MM.1S (cell line): ENCODE measurements around the gene UQCRHL.

Experiments used
- DNase-seq: peaks from one replicate; pipeline ENCODE4 v3.0.0-alpha.2; 2015
- H2AFZ ChIP-seq: fragments of 300-600 bp; sonication (generic); 2 replicates; pipeline ENCODE4 v1.6.0; 2016; ENCODE audit warnings: antibody characterized with exemption, low read length
- H3F3A ChIP-seq: fragments of 300-600 bp; sonication (generic); 2 replicates; pipeline ENCODE4 v1.6.1; 2016; ENCODE audit warnings: mild to moderate bottlenecking, antibody characterized with exemption, low read length, moderate library complexity, mixed read lengths; ENCODE audit not compliant: insufficient read depth
- H3K27ac ChIP-seq: fragments of 300-600 bp; sonication (generic); 2 replicates; pipeline ENCODE4 v1.5.1; 2016; ENCODE audit warnings: mild to moderate bottlenecking, low read length
- H3K27me3 ChIP-seq: fragments of 300-600 bp; sonication (generic); replicated peaks from 2 replicates; pipeline ENCODE4 v1.6.0; 2016; ENCODE audit warnings: low read length; ENCODE audit not compliant: insufficient read depth
- H3K36me3 ChIP-seq: fragments of 300-600 bp; sonication (generic); replicated peaks from 2 replicates; pipeline ENCODE4 v1.6.1; 2016; ENCODE audit warnings: mild to moderate bottlenecking, low read length, mixed read lengths; ENCODE audit not compliant: insufficient read depth
- H3K4me1 ChIP-seq: fragments of 300-600 bp; sonication (generic); 2 replicates; pipeline ENCODE4 v1.6.1; 2016; ENCODE audit warnings: low read length, mixed read lengths
- H3K4me2 ChIP-seq: fragments of 300-600 bp; sonication (generic); 2 replicates; pipeline ENCODE4 v1.6.0; 2016; ENCODE audit warnings: low read depth, low read length
- H3K4me3 ChIP-seq: fragments of 300-600 bp; sonication (generic); 2 replicates; pipeline ENCODE4 v1.5.1; 2016; ENCODE audit warnings: low read length, mixed read lengths
- H3K79me2 ChIP-seq: fragments of 300-600 bp; sonication (generic); 2 replicates; pipeline ENCODE4 v1.6.1; 2016; ENCODE audit warnings: mixed run types, low read length, mixed read lengths
- H3K9ac ChIP-seq: fragments of 300-600 bp; sonication (generic); 2 replicates; pipeline ENCODE4 v1.6.1; 2016; ENCODE audit warnings: low read length, mixed read lengths
- H3K9me2 ChIP-seq: fragments of 300-600 bp; sonication (generic); replicated peaks from 2 replicates; pipeline ENCODE4 v1.6.1; 2016; ENCODE audit warnings: mild to moderate bottlenecking, low read length, mixed read lengths; ENCODE audit not compliant: insufficient read depth
- H3K9me3 ChIP-seq: fragments of 300-600 bp; sonication (generic); replicated peaks from 2 replicates; pipeline ENCODE4 v1.6.1; 2016; ENCODE audit warnings: mild to moderate bottlenecking, low read length, mixed read lengths; ENCODE audit not compliant: insufficient read depth
- H4K20me1 ChIP-seq: fragments of 300-600 bp; sonication (generic); 2 replicates; pipeline ENCODE4 v1.6.1; 2016; ENCODE audit warnings: mild to moderate bottlenecking, low read length, moderate library complexity, mixed read lengths; ENCODE audit not compliant: insufficient read depth
- CTCF ChIP-seq: fragments of 300-600 bp; sonication (generic); IDR thresholded peaks from 2 replicates; pipeline ENCODE4 v1.5.1; 2016; ENCODE audit warnings: antibody characterized with exemption, low read length, mixed read lengths
- EZH2 ChIP-seq: fragments of 300-600 bp; sonication (generic); optimal IDR thresholded peaks from 2 replicates; pipeline ENCODE3; 2017; ENCODE audit warnings: low read depth, mild to moderate bottlenecking, antibody characterized with exemption, low read length, mixed read lengths
- EZH2phosphoT487 ChIP-seq: fragments of 300-600 bp; sonication (generic); IDR thresholded peaks from 2 replicates; pipeline ENCODE4 v1.6.1; 2018; ENCODE audit warnings: antibody characterized with exemption, low read length

The UQCRHL gene

GRCh38 chr1:15835741-15836510 lies 28.5 kb upstream of the UQCRHL start:
- no peaks in the 10 kb centered on the region for H3K9me2 ChIP-seq
- H3K27ac ChIP-seq: peak overlapping the region; percentile 100
- peak overlapping the region; percentile 85 for H3K4me2 ChIP-seq
- H4K20me1 ChIP-seq: no peaks in the 10 kb centered on the region
- peak overlapping the region; percentile 99 for H3K9ac ChIP-seq
- H3K4me1 ChIP-seq: no peaks in the 10 kb centered on the region
- peak overlapping the region; percentile 76 for H2AFZ ChIP-seq
- peaks cover 16% of the 10 kb centered on the region for H3K79me2 ChIP-seq
- no peaks in the 10 kb centered on the region for H3K36me3 ChIP-seq
- no peaks in the 10 kb centered on the region for H3K9me3 ChIP-seq
- H3K4me3 ChIP-seq: peak overlapping the region; percentile 87
- TF ChIP-seq EZH2 (no peak), EZH2phosphoT487 (no peak), CTCF (no peak)
- no peaks in the 10 kb centered on the region for H3K27me3 ChIP-seq
- H3F3A ChIP-seq: peaks cover 22% of the 10 kb centered on the region
- peak; percentile 99 for DNase-seq

- H2AFZ ChIP-seq: peak overlapping the region; percentile 76
- H3K27me3 ChIP-seq: no peaks in the 10 kb centered on the region
- H3K9ac ChIP-seq: peak overlapping the region; percentile 99
- peaks cover 16% of the 10 kb centered on the region for H3K79me2 ChIP-seq
- TF ChIP-seq EZH2 (no peak), CTCF (no peak), EZH2phosphoT487 (no peak)
- no peaks in the 10 kb centered on the region for H3K9me2 ChIP-seq
- H3K9me3 ChIP-seq: no peaks in the 10 kb centered on the region
- H3K27ac ChIP-seq: peak overlapping the region; percentile 100
- peaks cover 22% of the 10 kb centered on the region for H3F3A ChIP-seq
- no peak for DNase-seq
- H3K36me3 ChIP-seq: no peaks in the 10 kb centered on the region
- H3K4me2 ChIP-seq: peak overlapping the region; percentile 85
- no peaks in the 10 kb centered on the region for H4K20me1 ChIP-seq
- no peaks in the 10 kb centered on the region for H3K4me1 ChIP-seq
- H3K4me3 ChIP-seq: peak overlapping the region; percentile 87
These were observed 27.8 kb upstream of the UQCRHL start for GRCh38 chr1:15835205-15835740.

DNA sequence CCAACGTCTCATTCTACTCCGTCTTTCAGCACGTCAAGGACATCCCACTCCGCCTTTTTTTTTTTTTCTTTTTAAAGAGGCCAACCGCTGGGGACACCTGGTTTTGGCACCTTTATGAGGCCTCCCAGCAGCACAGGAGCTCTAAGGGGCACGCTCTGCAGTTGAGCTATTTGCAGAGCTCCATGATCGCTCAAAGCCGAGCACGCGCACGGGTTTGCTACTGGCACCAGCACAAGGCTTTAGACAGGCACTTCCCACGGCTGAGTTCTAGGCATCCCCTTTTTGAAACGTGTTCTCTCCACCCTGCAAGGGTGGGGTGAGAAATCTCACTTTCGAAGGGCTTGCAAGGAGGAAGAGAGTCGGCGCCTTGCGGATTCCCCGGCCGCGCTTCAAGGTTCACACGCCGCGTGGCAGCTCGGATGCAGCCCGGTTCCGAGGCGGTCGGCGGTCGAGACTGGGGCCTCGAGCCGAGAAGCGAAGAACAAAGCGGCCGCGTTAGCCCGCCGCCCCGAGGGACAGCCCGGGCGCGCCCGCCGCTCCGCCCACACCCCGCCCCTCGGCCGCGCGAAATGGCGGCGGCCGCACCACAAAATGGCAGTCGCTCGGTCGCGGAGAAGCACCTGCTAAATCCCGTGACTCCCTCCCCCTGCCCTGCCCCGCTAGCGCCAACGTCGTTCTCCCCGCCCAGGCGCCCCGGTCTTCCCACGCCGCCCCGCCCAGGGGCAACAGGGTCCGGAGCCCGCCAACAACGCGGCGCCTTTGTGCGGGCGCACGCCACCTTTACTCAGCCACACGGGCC lies 27.2 kb upstream of the UQCRHL start:
- no peaks in the 10 kb centered on the region for H3K9me3 ChIP-seq
- TF ChIP-seq CTCF (no peak), EZH2phosphoT487 (no peak), EZH2 (no peak)

More for the DNA sequence above, 27.2 kb upstream of the UQCRHL start:
- H3K4me3 ChIP-seq: peak overlapping the region; percentile 87
- no peaks in the 10 kb centered on the region for H3K27me3 ChIP-seq
- H3K36me3 ChIP-seq: no peaks in the 10 kb centered on the region
- H3K27ac ChIP-seq: peak overlapping the region; percentile 100
- H3K4me1 ChIP-seq: no peaks in the 10 kb centered on the region
- peak overlapping the region; percentile 99 for H3K9ac ChIP-seq
- no peaks in the 10 kb centered on the region for H4K20me1 ChIP-seq
- DNase-seq: peak; percentile 94
- peaks cover 22% of the 10 kb centered on the region for H3F3A ChIP-seq
- H2AFZ ChIP-seq: peak overlapping the region; percentile 76
- H3K4me2 ChIP-seq: peak overlapping the region; percentile 85
- H3K79me2 ChIP-seq: peaks cover 16% of the 10 kb centered on the region
- no peaks in the 10 kb centered on the region for H3K9me2 ChIP-seq
